ENCODE results near the gene SHC3. TPM values are rescaled to one million over a fixed set of nuclear protein-coding genes. Genes with fewer than 3 reads are reported as not detected.

The SHC3 gene
- total and polyA plus RNA-seq, 2 experiments from 2014 or later: 1.3 to 2.9 TPM

- Histone ChIP-seq H3K36me3 (ENCODE audit: insufficient read depth) (no peaks in the 10 kb centered on the region; the same call in 1 of the 2 replicates), H4K20me1 (replicated peaks; ENCODE audit: insufficient read depth) (peaks cover 4% of the 10 kb centered on the region; the same call in 1 of the 2 replicates), H2AFZ (peak within 1 kb of the TSS; percentile 84), H3K27ac (ENCODE audit: low read depth) (peak within 1 kb of the TSS; percentile 78; the same call in 1 of the 2 replicates), H3K4me3 (peak within 1 kb of the TSS; percentile 94), H3K4me2 (peak within 1 kb of the TSS; percentile 99), H3K79me2 (replicated peaks; ENCODE audit: insufficient read depth) (peaks cover 17% of the 10 kb centered on the region), H3K27me3 (ENCODE audit: insufficient read depth) (peaks cover 13% of the 10 kb centered on the region), H3F3A (replicated peaks; ENCODE audit: low read depth) (0 out of 2 replicates have a peak, but pooled peaks cover 7% of the 10 kb centered on the region), H3K4me1 (ENCODE audit: insufficient read depth) (peaks cover 32% of the 10 kb centered on the region), H3K9me2 (ENCODE audit: insufficient read depth) (no peaks in the 10 kb centered on the region)
- Mint-ChIP-seq H3K9me3 (0 out of 3 replicates have a peak, but pooled peaks cover 4% of the 10 kb centered on the region), H3K27me3 (ENCODE audit: insufficient read depth, low read depth, poor library complexity) (peaks cover 8% of the 10 kb centered on the region), H3K4me3 (peak within 1 kb of the TSS; percentile 89), H3K4me1 (peaks cover 34% of the 10 kb centered on the region), H3K36me3 (ENCODE audit: low read depth) (no peaks in the 10 kb centered on the region), H3K27ac (no peak within 1 kb of the TSS; the same call in 1 of the 2 replicates)
- TF ChIP-seq ZNF331 (CRISPR knock-in tag; IDR thresholded peaks at IDR 0.05; ENCODE audit: low read depth) (no peak), ETS1 (IDR thresholded peaks at IDR 0.05) (no peak), CREB1 (CRISPR knock-in tag; IDR thresholded peaks at IDR 0.05; ENCODE audit: low read depth) (no peak), POLR2AphosphoS5 (IDR thresholded peaks at IDR 0.05; ENCODE audit: low read depth) (peak; percentile 82), ZNF462 (CRISPR knock-in tag; IDR thresholded peaks at IDR 0.05) (no peak), ZNF114 (CRISPR knock-in tag; IDR thresholded peaks at IDR 0.05) (no peak), NANOG (IDR thresholded peaks at IDR 0.05; ENCODE audit: borderline replicate concordance) (no peak)
- TF ChIP-seq, protein P1, sequence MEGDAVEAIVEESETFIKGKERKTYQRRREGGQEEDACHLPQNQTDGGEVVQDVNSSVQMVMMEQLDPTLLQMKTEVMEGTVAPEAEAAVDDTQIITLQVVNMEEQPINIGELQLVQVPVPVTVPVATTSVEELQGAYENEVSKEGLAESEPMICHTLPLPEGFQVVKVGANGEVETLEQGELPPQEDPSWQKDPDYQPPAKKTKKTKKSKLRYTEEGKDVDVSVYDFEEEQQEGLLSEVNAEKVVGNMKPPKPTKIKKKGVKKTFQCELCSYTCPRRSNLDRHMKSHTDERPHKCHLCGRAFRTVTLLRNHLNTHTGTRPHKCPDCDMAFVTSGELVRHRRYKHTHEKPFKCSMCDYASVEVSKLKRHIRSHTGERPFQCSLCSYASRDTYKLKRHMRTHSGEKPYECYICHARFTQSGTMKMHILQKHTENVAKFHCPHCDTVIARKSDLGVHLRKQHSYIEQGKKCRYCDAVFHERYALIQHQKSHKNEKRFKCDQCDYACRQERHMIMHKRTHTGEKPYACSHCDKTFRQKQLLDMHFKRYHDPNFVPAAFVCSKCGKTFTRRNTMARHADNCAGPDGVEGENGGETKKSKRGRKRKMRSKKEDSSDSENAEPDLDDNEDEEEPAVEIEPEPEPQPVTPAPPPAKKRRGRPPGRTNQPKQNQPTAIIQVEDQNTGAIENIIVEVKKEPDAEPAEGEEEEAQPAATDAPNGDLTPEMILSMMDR (conservative IDR thresholded peaks at IDR 0.05; ENCODE audit: low read depth in 2 of 2): peak in 1 of 2 experiments; percentile 13; a peak in 1 of 4 replicates
- ATAC-seq: peak; percentile 65
- peak; percentile 77 for DNase-seq (ENCODE audit: low spot score)
These were observed 187.3 kb downstream of the SHC3 start, which contains the start of gene S1PR3 for GRCh38 chr9:88991066-88992034. Gene S1PR3 (plus strand): TSS chr9:88991468. CDS start chr9:89001201, 9,733 bp downstream.

All from GM23338 (cell line).